Natural killer cell treated with Interleukin-12 subunit alpha and Interleukin-12 subunit beta and Interleukin-15 and Interleukin-18, amount 100 ng/mL, for 72 hours (primary cell): ENCODE results near the gene YBX1. TPM values are rescaled to one million over a fixed set of nuclear protein-coding genes. Genes with fewer than 3 reads are reported as not detected.

Experiments
- ATAC-seq, 2 donors: fragments of 150-1000 bp; cut with Tn5 transposase in 1 of 2; sonication (Bioruptor Pico), chemical (Tn5 transposase) in 1 of 2; 2 replicates each; pipeline ENCODE4 v1.10.0; 2021
- DNase-seq: peaks from one replicate; pipeline ENCODE4 v3.0.0; 2022; ENCODE audit warnings: low spot score
- H3K27ac Mint-ChIP-seq, 2 donors: 1 replicate in 1 of 2; 2 replicates in 1 of 2; pipeline ENCODE4 v1.8.0; 2022; ENCODE audit warnings: mixed read lengths in 2 of 2, mild to moderate bottlenecking in 1 of 2, moderate library complexity in 1 of 2
- H3K27me3 Mint-ChIP-seq, 2 donors: 1 replicate in 1 of 2; 2 replicates in 1 of 2; pipeline ENCODE4 v1.8.0; 2022; ENCODE audit warnings: mixed read lengths in 2 of 2
- H3K36me3 Mint-ChIP-seq: one replicate; pipeline ENCODE4 v1.8.0; 2022; ENCODE audit warnings: mixed read lengths
- H3K4me1 Mint-ChIP-seq, 2 donors: 1 replicate in 1 of 2; 2 replicates in 1 of 2; pipeline ENCODE4 v1.8.0; 2022; ENCODE audit warnings: low read depth in 2 of 2, mixed read lengths in 2 of 2, mild to moderate bottlenecking in 1 of 2
- H3K4me3 Mint-ChIP-seq: one replicate; pipeline ENCODE4 v1.8.0; 2022; ENCODE audit warnings: mixed read lengths
- H3K9me3 Mint-ChIP-seq: 2 replicates; pipeline ENCODE4 v1.8.0; 2022; ENCODE audit warnings: mixed read lengths
- total RNA-seq, 2 donors: library from RNA; stranded (reverse); gene quantifications; one replicate each; pipeline ENCODE4 v1.2.3, GENCODE V29; 2022

The YBX1 gene
- total RNA-seq, 2 donors from 2014 or later: 459 to 670 TPM

- Mint-ChIP-seq H3K4me1 (peaks cover 0 to 4% of the 10 kb centered on the region in 2 donors), H3K27me3 (no peaks in the 10 kb centered on the region), H3K9me3 (no peaks in the 10 kb centered on the region), H3K36me3 (no peaks in the 10 kb centered on the region), H3K4me3 (no peak overlapping the region), H3K27ac (no peak overlapping the region)
- DNase-seq (no peak), ATAC-seq (no peak)
Observed at GRCh38 chr1:42733415-42734200, 51.4 kb downstream of the YBX1 start.

GRCh38 chr1:42734201-42735035 is 52.2 kb downstream of the YBX1 start:
- no peak for ATAC-seq
- Mint-ChIP-seq H3K9me3 (no peaks in the 10 kb centered on the region), H3K36me3 (no peaks in the 10 kb centered on the region), H3K27ac (no peak overlapping the region), H3K4me3 (no peak overlapping the region), H3K4me1 (peaks cover 0 to 4% of the 10 kb centered on the region in 2 donors), H3K27me3 (no peaks in the 10 kb centered on the region)
- no peak for DNase-seq

DNA sequence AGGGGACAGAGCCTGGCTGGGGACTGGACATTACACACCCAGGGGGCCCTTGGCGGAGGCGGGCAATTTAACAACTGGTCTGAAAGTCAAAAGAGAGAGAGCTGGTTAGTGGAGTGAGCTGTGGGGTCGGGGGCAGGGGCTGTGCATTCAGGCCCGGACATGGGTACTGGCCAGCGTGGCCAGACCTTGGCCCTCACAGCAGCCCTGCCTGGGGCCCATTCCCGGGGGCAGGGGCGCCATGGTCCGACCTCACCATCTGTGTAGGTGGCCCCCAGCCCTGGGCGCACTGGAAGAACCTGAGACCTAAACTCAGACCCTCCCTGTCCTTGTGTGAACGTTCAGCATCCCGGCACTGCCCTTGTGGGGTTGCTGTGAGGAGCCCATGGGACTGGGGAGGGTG is 52.8 kb downstream of the YBX1 start:
- H3K27ac Mint-ChIP-seq: no peak overlapping the region
- ATAC-seq (no peak), DNase-seq (no peak)
- no peaks in the 10 kb centered on the region for H3K27me3 Mint-ChIP-seq
- H3K4me3 Mint-ChIP-seq: no peak overlapping the region
- no peaks in the 10 kb centered on the region for H3K9me3 Mint-ChIP-seq
- no peaks in the 10 kb centered on the region for H3K36me3 Mint-ChIP-seq
- H3K4me1 Mint-ChIP-seq: peaks cover 0 to 4% of the 10 kb centered on the region in 2 donors

DNA sequence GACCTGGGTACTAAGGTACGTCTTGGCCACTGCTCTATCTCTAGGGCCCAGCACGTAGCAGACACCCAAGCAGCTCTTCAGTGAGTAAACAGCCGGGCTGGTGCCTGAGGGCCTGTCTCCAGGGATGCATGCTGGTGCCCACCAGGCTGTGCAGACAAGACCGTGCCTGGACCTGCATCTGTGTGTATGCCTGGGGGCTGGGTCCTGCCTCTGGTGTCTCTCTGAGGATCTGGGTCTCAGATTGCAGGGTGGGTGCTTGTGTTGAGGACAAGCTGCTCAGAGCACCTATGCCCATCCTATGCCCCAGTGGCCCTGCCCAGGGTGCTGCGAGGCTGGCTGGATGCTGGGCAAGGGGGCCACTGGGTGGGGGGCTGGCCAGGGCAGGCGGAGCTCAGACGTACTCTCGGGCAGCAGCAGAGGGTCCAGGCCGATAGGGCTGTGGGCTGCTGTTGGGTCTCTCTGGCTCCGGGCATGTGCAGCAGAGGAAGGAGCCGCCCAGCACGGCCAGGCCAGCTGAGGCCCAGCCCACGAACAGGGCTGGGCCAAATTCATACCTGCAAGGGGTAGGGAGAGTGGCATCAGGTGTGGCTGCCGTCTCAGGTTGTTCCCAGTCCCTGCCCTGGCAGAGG is 53.4 kb downstream of the YBX1 start:
- Mint-ChIP-seq H3K36me3 (no peaks in the 10 kb centered on the region), H3K9me3 (no peaks in the 10 kb centered on the region), H3K27me3 (no peaks in the 10 kb centered on the region), H3K4me1 (peaks cover 0 to 4% of the 10 kb centered on the region in 2 donors), H3K4me3 (no peak overlapping the region), H3K27ac (no peak overlapping the region)
- DNase-seq: no peak
- no peak for ATAC-seq

- H3K9me3 Mint-ChIP-seq: no peaks in the 10 kb centered on the region
Observed at GRCh38 chr1:42736152-42736551, 53.9 kb downstream of the YBX1 start.

GRCh38 chr1:42736571-42737200 is 54.5 kb downstream of the YBX1 start:
- Mint-ChIP-seq H3K27ac (no peak overlapping the region), H3K4me3 (no peak overlapping the region), H3K4me1 (peaks cover 0 to 4% of the 10 kb centered on the region in 2 donors), H3K36me3 (no peaks in the 10 kb centered on the region), H3K27me3 (no peaks in the 10 kb centered on the region), H3K9me3 (no peaks in the 10 kb centered on the region)
- no peak for ATAC-seq
- no peak for DNase-seq

More at GRCh38 chr1:42736152-42736551, 53.9 kb downstream of the YBX1 start:
- no peaks in the 10 kb centered on the region for H3K27me3 Mint-ChIP-seq
- H3K36me3 Mint-ChIP-seq: no peaks in the 10 kb centered on the region
- H3K4me1 Mint-ChIP-seq: peaks cover 0 to 4% of the 10 kb centered on the region in 2 donors
- ATAC-seq (no peak), DNase-seq (no peak)
- H3K4me3 Mint-ChIP-seq: no peak overlapping the region
- no peak overlapping the region for H3K27ac Mint-ChIP-seq

- Mint-ChIP-seq H3K9me3 (no peaks in the 10 kb centered on the region), H3K27me3 (no peaks in the 10 kb centered on the region), H3K4me3 (no peak overlapping the region), H3K4me1 (peaks cover 0 to 4% of the 10 kb centered on the region in 2 donors), H3K36me3 (no peaks in the 10 kb centered on the region), H3K27ac (no peak overlapping the region)
- no peak for DNase-seq
- no peak for ATAC-seq
Observed at GRCh38 chr1:42737257-42737656, 55.0 kb downstream of the YBX1 start.

DNA sequence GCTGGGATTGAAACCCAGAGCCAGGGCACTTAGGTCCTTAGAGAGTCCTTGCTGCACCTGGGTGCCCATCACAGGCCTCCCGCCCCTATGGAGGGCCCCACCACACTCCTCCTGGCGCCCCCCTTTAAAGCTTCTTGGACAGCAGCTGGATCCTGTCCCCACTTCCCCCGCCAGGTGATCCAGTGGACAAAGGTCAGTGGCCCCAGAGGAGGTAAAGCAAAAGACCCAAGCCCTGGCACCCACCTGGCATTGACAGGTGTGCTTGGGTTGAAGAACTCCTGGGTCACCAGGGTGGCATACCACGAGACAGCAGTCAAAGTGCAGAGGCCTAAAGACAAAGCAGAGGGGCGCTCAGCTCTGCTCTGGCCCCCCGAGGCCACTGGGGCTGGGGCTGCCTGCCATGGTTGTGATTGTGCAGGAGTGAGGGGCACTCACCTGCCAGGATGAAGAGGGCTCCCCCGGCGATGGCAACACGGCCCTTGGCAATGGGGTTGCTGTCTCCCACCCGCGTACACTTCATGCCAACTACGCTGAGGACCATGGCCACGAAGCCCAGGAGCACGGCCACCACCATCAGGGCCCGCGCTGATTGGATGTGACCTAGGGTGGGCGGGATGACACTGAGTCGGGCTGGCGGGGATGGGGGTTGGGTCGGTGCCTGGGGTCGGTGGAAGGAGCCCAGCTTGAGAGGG is 55.9 kb downstream of the YBX1 start:
- no peak overlapping the region for H3K27ac Mint-ChIP-seq

GRCh38 chr1:42738678-42739226 is 56.5 kb downstream of the YBX1 start:
- DNase-seq (no peak), ATAC-seq (no peak)
- Mint-ChIP-seq H3K4me3 (no peak overlapping the region), H3K27ac (no peak overlapping the region), H3K36me3 (no peaks in the 10 kb centered on the region), H3K4me1 (peaks cover 0 to 4% of the 10 kb centered on the region in 2 donors), H3K27me3 (no peaks in the 10 kb centered on the region), H3K9me3 (no peaks in the 10 kb centered on the region)

More for the DNA sequence above, 55.9 kb downstream of the YBX1 start:
- H3K4me3 Mint-ChIP-seq: no peak overlapping the region
- ATAC-seq (no peak), DNase-seq (no peak)
- no peaks in the 10 kb centered on the region for H3K9me3 Mint-ChIP-seq
- H3K27me3 Mint-ChIP-seq: no peaks in the 10 kb centered on the region
- peaks cover 0 to 4% of the 10 kb centered on the region in 2 donors for H3K4me1 Mint-ChIP-seq
- H3K36me3 Mint-ChIP-seq: no peaks in the 10 kb centered on the region

DNA sequence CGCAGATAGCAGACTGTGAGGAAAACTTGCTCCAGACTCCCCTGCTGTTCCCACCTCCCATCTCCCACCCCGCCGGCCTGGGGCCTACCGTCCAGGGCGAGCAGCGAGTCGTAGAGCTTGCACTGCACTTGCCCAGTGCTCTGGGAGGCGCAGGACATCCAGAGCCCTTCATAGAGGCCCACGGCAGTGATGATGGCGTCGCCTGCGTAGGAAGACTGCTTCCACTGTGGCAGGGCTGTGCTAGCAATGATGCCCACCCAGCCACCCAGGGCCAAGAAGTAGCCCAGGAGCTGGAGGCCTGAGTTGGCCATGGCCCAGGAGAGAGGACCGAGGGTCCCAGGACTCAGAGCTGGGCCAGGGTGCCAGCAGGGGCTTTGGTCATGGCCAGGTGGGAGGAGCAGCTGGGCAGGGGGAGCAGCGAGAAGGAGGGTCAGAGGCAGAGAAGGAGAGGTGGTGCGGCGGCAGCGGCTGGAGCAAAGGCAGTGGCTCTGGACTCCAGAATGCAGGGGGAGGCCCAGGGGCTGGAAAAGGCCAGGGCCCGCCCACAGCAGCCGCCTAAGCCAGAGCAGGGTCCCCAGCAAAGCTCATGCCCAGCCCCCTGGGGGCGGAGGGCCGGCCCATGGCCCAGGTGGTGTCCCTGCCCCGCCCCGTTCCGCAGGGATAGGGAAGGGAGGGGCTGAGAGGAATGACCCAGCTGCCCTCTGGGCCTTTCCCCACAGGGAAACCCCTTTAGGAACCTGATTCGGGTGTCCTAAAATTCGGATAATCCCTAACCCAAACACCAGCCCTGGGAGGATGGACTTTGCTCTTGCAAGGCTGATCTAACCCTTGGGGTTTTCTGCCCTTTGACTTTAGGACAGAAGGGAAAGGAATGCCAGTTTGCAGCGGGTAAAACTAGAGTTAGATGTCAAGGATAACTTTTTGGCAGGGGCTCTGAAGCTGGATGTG is 57.8 kb downstream of the YBX1 start, which contains the start of gene CLDN19:
Gene CLDN19, minus strand, starts transcription at position 484 of the 948 bp plus-strand sequence. Its CDS starts 173 bp downstream, at position 311.
- DNase-seq (no peak), ATAC-seq (no peak)
- Mint-ChIP-seq H3K4me1 (peaks cover 0 to 4% of the 10 kb centered on the region in 2 donors), H3K9me3 (no peaks in the 10 kb centered on the region), H3K27ac (no peak within 1 kb of the TSS), H3K27me3 (no peaks in the 10 kb centered on the region), H3K4me3 (no peak within 1 kb of the TSS), H3K36me3 (no peaks in the 10 kb centered on the region)

DNA sequence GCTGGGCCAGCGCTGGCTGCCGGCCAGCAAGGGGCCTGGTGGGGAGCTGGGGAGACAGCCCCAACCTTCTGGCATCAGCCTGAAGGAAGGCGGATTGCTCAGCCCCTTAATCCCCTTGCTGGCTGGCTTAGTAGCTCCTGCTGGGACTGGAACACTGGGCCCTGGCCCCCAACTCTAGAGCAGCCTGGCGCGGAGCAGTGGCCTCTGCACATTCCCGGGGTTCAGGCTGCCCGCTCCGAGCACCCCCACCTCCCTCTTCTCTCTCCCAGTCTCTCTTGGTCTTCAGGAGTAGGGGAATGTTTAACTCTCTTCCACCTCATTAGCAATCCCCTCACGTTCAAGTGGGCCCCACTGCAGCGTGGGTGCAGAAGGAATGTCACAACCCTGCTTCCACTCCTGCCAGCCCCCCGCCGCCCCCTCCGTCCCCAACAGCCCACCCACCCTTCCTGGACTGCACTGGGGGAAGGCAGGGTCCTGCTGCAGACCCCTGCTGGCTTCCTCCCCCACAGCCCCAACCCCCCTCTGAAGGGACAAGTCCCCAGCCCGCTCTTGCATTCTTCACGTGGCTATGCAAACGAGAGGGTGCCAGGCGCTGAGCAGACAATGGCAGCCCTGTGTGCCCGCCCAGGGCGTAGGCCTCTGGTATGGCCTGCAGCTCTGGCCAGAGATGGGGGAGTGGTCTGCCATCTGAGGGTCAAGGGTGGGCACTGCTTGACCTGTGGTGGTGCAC is 58.8 kb downstream of the YBX1 start:
- Mint-ChIP-seq H3K27ac (no peak overlapping the region), H3K4me1 (peaks cover 0 to 4% of the 10 kb centered on the region in 2 donors), H3K27me3 (no peaks in the 10 kb centered on the region), H3K9me3 (no peaks in the 10 kb centered on the region), H3K4me3 (no peak overlapping the region), H3K36me3 (no peaks in the 10 kb centered on the region)
- ATAC-seq (no peak), DNase-seq (no peak)
